Choroid plexus epithelial cell (primary cell): ENCODE results near the gene ECE1.
A peak's percentile ranks its signal among the peaks of the same experiment; 100 is the strongest.
"Not testable (repeated sequence)": the region's sequence is repeated elsewhere in the genome, so short reads cannot be mapped to it uniquely, and the experiment has no call there.

ENCODE experiments used
- DNase-seq: peaks from one replicate; pipeline ENCODE4 v3.0.0-alpha.2; 2010; ENCODE audit warnings: low read depth
- H3K4me3 ChIP-seq: 2 replicates; pipeline ENCODE4 v1.5.1; 2011; ENCODE audit warnings: low read depth, mild to moderate bottlenecking, control low read depth, low read length, moderate library complexity
- CTCF ChIP-seq: conservative IDR thresholded peaks from 2 replicates; pipeline ENCODE4 v1.5.1; 2011; ENCODE audit warnings: low read depth, mild to moderate bottlenecking, control low read depth, inconsistent platforms, low read length, moderate library complexity

Gene ECE1

GRCh38 chr1:21175324-21175669, 115.0 kb downstream of the ECE1 start:
- peak overlapping the region; percentile 88 for H3K4me3 ChIP-seq
- DNase-seq: peak; percentile 46
- TF ChIP-seq CTCF: no peak

GRCh38 chr1:21174654-21175323, 115.5 kb downstream of the ECE1 start:
- peak overlapping the region; percentile 88 for H3K4me3 ChIP-seq

GRCh38 chr1:21174230-21174629, 116.0 kb downstream of the ECE1 start:
- peak overlapping the region; percentile 88 for H3K4me3 ChIP-seq
- no peak for DNase-seq
- no peak for TF ChIP-seq CTCF

More at GRCh38 chr1:21174654-21175323, 115.5 kb downstream of the ECE1 start:
- no peak for TF ChIP-seq CTCF
- DNase-seq: peak; percentile 76

GRCh38 chr1:21173096-21173495, 117.2 kb downstream of the ECE1 start:
- H3K4me3 ChIP-seq, DNase-seq: not testable (repeated sequence)

- DNase-seq: peak; percentile 82
- H3K4me3 ChIP-seq: not testable (repeated sequence)
Measured at GRCh38 chr1:21170837-21171236, 119.4 kb downstream of the ECE1 start.

GRCh38 chr1:21168444-21168843, 121.8 kb downstream of the ECE1 start:
- no peak for TF ChIP-seq CTCF
- H3K4me3 ChIP-seq: no peak overlapping the region
- DNase-seq: no peak
